ENCODE data around the gene KLHL29.

KLHL29 gene

GRCh38 chr2:23666980-23667357 lies 282.0 kb downstream of the KLHL29 start:
- DNase-seq, result no peak

GRCh38 chr2:23668756-23669304 lies 283.9 kb downstream of the KLHL29 start:
- no peak for DNase-seq

GRCh38 chr2:23669413-23670244 lies 284.6 kb downstream of the KLHL29 start:
- DNase-seq, result peak; percentile 92

- DNase-seq, result no peak
Measured at GRCh38 chr2:23670245-23670592, 285.2 kb downstream of the KLHL29 start.

GRCh38 chr2:23673082-23673481 lies 288.1 kb downstream of the KLHL29 start:
- no peak for DNase-seq

- DNase-seq, result no peak
Measured at GRCh38 chr2:23673830-23674679, 289.1 kb downstream of the KLHL29 start.

GRCh38 chr2:23675506-23675905 lies 290.5 kb downstream of the KLHL29 start:
- no peak for DNase-seq

- DNase-seq, result no peak
Measured at GRCh38 chr2:23677836-23678235, 292.9 kb downstream of the KLHL29 start.

- no peak for DNase-seq
Measured at GRCh38 chr2:23679044-23679443, 294.1 kb downstream of the KLHL29 start.

- no peak for DNase-seq
Measured at GRCh38 chr2:23680951-23681350, 296.0 kb downstream of the KLHL29 start.

- no peak for DNase-seq
Measured at GRCh38 chr2:23681356-23682140, 296.6 kb downstream of the KLHL29 start.

GRCh38 chr2:23682481-23682880 lies 297.5 kb downstream of the KLHL29 start:
- DNase-seq, result no peak

GRCh38 chr2:23683001-23683400 lies 298.0 kb downstream of the KLHL29 start:
- no peak for DNase-seq

- no peak for DNase-seq
Measured at GRCh38 chr2:23684395-23685176, 299.6 kb downstream of the KLHL29 start.

GRCh38 chr2:23685181-23685580 lies 300.2 kb downstream of the KLHL29 start:
- no peak for DNase-seq

- DNase-seq, result no peak
Measured at GRCh38 chr2:23685706-23686105, 300.7 kb downstream of the KLHL29 start.

- DNase-seq, result no peak
Measured at GRCh38 chr2:23686405-23687029, 301.5 kb downstream of the KLHL29 start.

GRCh38 chr2:23687214-23687613 lies 302.2 kb downstream of the KLHL29 start:
- DNase-seq, result no peak

- no peak for DNase-seq
Measured at GRCh38 chr2:23687713-23688112, 302.7 kb downstream of the KLHL29 start.

GRCh38 chr2:23688486-23689130 lies 303.6 kb downstream of the KLHL29 start:
- DNase-seq, result no peak

GRCh38 chr2:23689131-23689700 lies 304.2 kb downstream of the KLHL29 start:
- DNase-seq, result no peak
